H9 (cell line): ENCODE data around the gene LOXL1. TPM values are rescaled to one million over a fixed set of nuclear protein-coding genes. Genes with fewer than 3 reads are reported as not detected.

Source experiments
- DNase-seq: peaks from one replicate; pipeline ENCODE4 v3.0.0-alpha.2; 2017
- H2AFZ ChIP-seq: one replicate; pipeline ENCODE4 v1.6.1; 2013; ENCODE audit warnings: mild to moderate bottlenecking, low read length, control low read depth, moderate library complexity
- H2AK5ac ChIP-seq: 2 replicates; pipeline ENCODE4 v1.6.1; 2013; ENCODE audit warnings: low read length, control low read depth, mixed read lengths; ENCODE audit not compliant: insufficient read length
- H2BK120ac ChIP-seq: one replicate; pipeline ENCODE4 v1.6.1; 2013; ENCODE audit warnings: low read depth, mild to moderate bottlenecking, low read length, control low read depth, inconsistent platforms; ENCODE audit not compliant: poor library complexity, severe bottlenecking
- H2BK12ac ChIP-seq: 2 replicates; pipeline ENCODE4 v1.6.1; 2013; ENCODE audit warnings: low read length, control low read depth, mixed read lengths, low read depth; ENCODE audit not compliant: insufficient read length
- H2BK15ac ChIP-seq: 2 replicates; pipeline ENCODE4 v1.6.1; 2013; ENCODE audit warnings: low read depth, low read length, control low read depth
- H2BK20ac ChIP-seq: one replicate; pipeline ENCODE4 v1.6.1; 2013; ENCODE audit warnings: low read depth, mild to moderate bottlenecking, low read length, control low read depth, inconsistent platforms; ENCODE audit not compliant: poor library complexity, severe bottlenecking
- H2BK5ac ChIP-seq: 2 replicates; pipeline ENCODE4 v1.6.1; 2013; ENCODE audit warnings: low read length, control low read depth, mixed read lengths; ENCODE audit not compliant: insufficient read length
- H3K14ac ChIP-seq: 2 replicates; pipeline ENCODE4 v1.6.1; 2013; ENCODE audit warnings: low read length, control low read depth; ENCODE audit not compliant: insufficient read depth
- H3K18ac ChIP-seq: 2 replicates; pipeline ENCODE4 v1.6.1; 2013; ENCODE audit warnings: low read depth, mild to moderate bottlenecking, mixed read lengths, low read length, control low read depth; ENCODE audit not compliant: insufficient read length
- H3K23ac ChIP-seq: 2 replicates; pipeline ENCODE4 v1.6.1; 2013; ENCODE audit warnings: low read length, control low read depth, mixed read lengths, low read depth; ENCODE audit not compliant: insufficient read length
- H3K23me2 ChIP-seq: 2 replicates; pipeline ENCODE4 v1.6.1; 2013; ENCODE audit warnings: low read depth, mild to moderate bottlenecking, mixed read lengths, low read length, control low read depth; ENCODE audit not compliant: insufficient read length, poor library complexity, severe bottlenecking
- H3K27ac ChIP-seq: 2 replicates; pipeline ENCODE4 v1.5.1; 2013; ENCODE audit warnings: low read length, control low read depth, mixed read lengths, low read depth; ENCODE audit not compliant: insufficient read length
- H3K27me3 ChIP-seq: 2 replicates; pipeline ENCODE4 v1.6.1; 2013; ENCODE audit warnings: low read length, control low read depth, inconsistent platforms; ENCODE audit not compliant: insufficient read depth
- H3K4ac ChIP-seq: 2 replicates; pipeline ENCODE4 v1.6.1; 2013; ENCODE audit warnings: low read depth, mild to moderate bottlenecking, control low read depth, inconsistent platforms, low read length, moderate library complexity
- H3K4me1 ChIP-seq: 2 replicates; pipeline ENCODE4 v1.6.1; 2013; ENCODE audit warnings: low read length, control low read depth, inconsistent platforms; ENCODE audit not compliant: insufficient read depth
- H3K4me2 ChIP-seq: 2 replicates; pipeline ENCODE4 v1.6.1; 2013; ENCODE audit warnings: low read length, control low read depth, mixed read lengths; ENCODE audit not compliant: insufficient read length, insufficient read depth
- H3K56ac ChIP-seq: 2 replicates; pipeline ENCODE4 v1.6.1; 2013; ENCODE audit warnings: low read depth, mild to moderate bottlenecking, mixed read lengths, low read length, control low read depth; ENCODE audit not compliant: insufficient read length
- H3K79me1 ChIP-seq: 2 replicates; pipeline ENCODE4 v1.6.1; 2013; ENCODE audit warnings: low read depth, mild to moderate bottlenecking, moderate library complexity, low read length, control low read depth, inconsistent platforms; ENCODE audit not compliant: insufficient read depth, poor library complexity, severe bottlenecking
- H3K79me2 ChIP-seq: 2 replicates; pipeline ENCODE4 v1.6.1; 2013; ENCODE audit warnings: low read length, control low read depth, inconsistent platforms; ENCODE audit not compliant: insufficient read depth
- H3K9ac ChIP-seq: 2 replicates; pipeline ENCODE4 v1.6.1; 2013; ENCODE audit warnings: low read length, control low read depth, mixed read lengths; ENCODE audit not compliant: insufficient read length; ENCODE audit errors: extremely low read depth
- H3K9me3 ChIP-seq: one replicate; pipeline ENCODE4 v1.6.1; 2013; ENCODE audit warnings: low read depth, low read length, inconsistent platforms; ENCODE audit not compliant: control insufficient read depth
- H3T11ph ChIP-seq: one replicate; pipeline ENCODE4 v1.6.1; 2013; ENCODE audit warnings: mild to moderate bottlenecking, low read length, control low read depth, inconsistent platforms
- H4K20me1 ChIP-seq: one replicate; pipeline ENCODE4 v1.6.1; 2013; ENCODE audit not compliant: control insufficient read depth, insufficient read length, insufficient read depth
- H4K5ac ChIP-seq: 2 replicates; pipeline ENCODE4 v1.6.1; 2013; ENCODE audit warnings: low read depth, mild to moderate bottlenecking, mixed read lengths, low read length, control low read depth; ENCODE audit not compliant: insufficient read length
- H4K8ac ChIP-seq: replicated peaks from 2 replicates; pipeline ENCODE4 v1.6.1; 2013; ENCODE audit warnings: low read length, control low read depth, mixed read lengths, low read depth; ENCODE audit not compliant: insufficient read length
- H4K91ac ChIP-seq: 2 replicates; pipeline ENCODE4 v1.6.1; 2013; ENCODE audit warnings: low read depth, mild to moderate bottlenecking, moderate library complexity, mixed read lengths, low read length, control low read depth; ENCODE audit not compliant: insufficient read length
- H3K27ac Mint-ChIP-seq, 3 experiments: 2 replicates in 2 of 3; 3 replicates in 1 of 3; pipeline ENCODE4 v1.8.0; 2020 to 2021; ENCODE audit warnings: mixed read lengths in 3 of 3, mild to moderate bottlenecking in 1 of 3, moderate library complexity in 1 of 3
- H3K27me3 Mint-ChIP-seq: 2 replicates; pipeline ENCODE4 v1.8.0; 2021; ENCODE audit warnings: low read depth, mild to moderate bottlenecking, moderate library complexity, mixed read lengths
- H3K36me3 Mint-ChIP-seq, 3 experiments: 2 replicates in 2 of 3; 3 replicates in 1 of 3; pipeline ENCODE4 v1.8.0; 2020 to 2021; ENCODE audit warnings: low read depth in 3 of 3, mixed read lengths in 3 of 3; ENCODE audit not compliant: insufficient read depth in 1 of 3
- H3K4me1 Mint-ChIP-seq, 2 experiments: 2 replicates each; pipeline ENCODE4 v1.8.0; 2020; ENCODE audit warnings: mixed read lengths in 2 of 2
- H3K4me3 Mint-ChIP-seq, 2 experiments: 2 replicates in 1 of 2; 3 replicates in 1 of 2; pipeline ENCODE4 v1.8.0; 2020 to 2021; ENCODE audit warnings: mild to moderate bottlenecking in 2 of 2, mixed read lengths in 2 of 2, moderate library complexity in 1 of 2
- H3K9me3 Mint-ChIP-seq, 2 experiments: 2 replicates in 1 of 2; 3 replicates in 1 of 2; pipeline ENCODE4 v1.8.0; 2020; ENCODE audit warnings: mild to moderate bottlenecking in 2 of 2, mixed read lengths in 2 of 2, moderate library complexity in 1 of 2
- CTCF ChIP-seq: fragments of 200-600 bp; sonication (generic); conservative IDR thresholded peaks from 3 replicates; pipeline ENCODE4 v1.8.0; 2021; ENCODE audit warnings: antibody characterized with exemption, mild to moderate bottlenecking
- WGBS: extraction: QIAGEN DNeasy Blood & Tissue Kit; methylation state at CpG from one replicate; pipeline ENCODE4 v1.1.7; 2013; ENCODE audit warnings: missing lambda C conversion rate, low lambda C conversion rate, mixed read lengths; ENCODE audit not compliant: insufficient read length; ENCODE audit errors: extremely low coverage; 5-methylcytosine and 5-hydroxymethylcytosine counted together
- total RNA-seq: library from RNA; stranded (reverse); gene quantifications from 2 replicates; pipeline ENCODE4 v1.2.1, GENCODE V29; 2021

LOXL1 gene
- total RNA-seq, 1 experiment from 2014 or later, result 9.1 TPM

GRCh38 chr15:73932381-73933191, 6.3 kb downstream of the LOXL1 start:
- H3K9me3 ChIP-seq, result no peaks in the 10 kb centered on the region
- no peak overlapping the region for H3K56ac ChIP-seq
- no peak overlapping the region for H2AK5ac ChIP-seq
- H3K4me2 ChIP-seq, result no peak overlapping the region
- no peak overlapping the region for H3K27ac ChIP-seq
- peaks cover 3% of the 10 kb centered on the region for H3K27me3 Mint-ChIP-seq
- no peak overlapping the region for H2AFZ ChIP-seq
- H2BK120ac ChIP-seq, result no peak overlapping the region
- H3K4ac ChIP-seq, result no peak overlapping the region
- H3K18ac ChIP-seq, result no peak overlapping the region
- no peak overlapping the region for H4K5ac ChIP-seq
- no peak overlapping the region for H2BK15ac ChIP-seq
- H3K79me1 ChIP-seq, result no peaks in the 10 kb centered on the region
- H3K27me3 ChIP-seq, result no peaks in the 10 kb centered on the region
- no peak overlapping the region for H3K27ac Mint-ChIP-seq
- H3K14ac ChIP-seq, result no peak overlapping the region
- H3K23me2 ChIP-seq, result peaks cover 4% of the 10 kb centered on the region
- DNase-seq, result no peak
- no peak overlapping the region for H4K91ac ChIP-seq
- H4K8ac ChIP-seq, result no peak overlapping the region
- no peak overlapping the region for H3K4me3 Mint-ChIP-seq
- no peak overlapping the region for H3K9ac ChIP-seq
- H3K9me3 Mint-ChIP-seq, result no peaks in the 10 kb centered on the region
- H3K4me1 ChIP-seq, result 0 out of 2 replicates have a peak, but pooled peaks cover 2% of the 10 kb centered on the region
- no peaks in the 10 kb centered on the region for H3K36me3 Mint-ChIP-seq
- WGBS, result no CpG with 5 or more reads among the region's 6 CpGs
- no peaks in the 10 kb centered on the region for H4K20me1 ChIP-seq
- H3K79me2 ChIP-seq, result no peaks in the 10 kb centered on the region
- H2BK5ac ChIP-seq, result no peak overlapping the region
- no peak overlapping the region for H3T11ph ChIP-seq
- H3K4me1 Mint-ChIP-seq, result peaks cover 26 to 32% of the 10 kb centered on the region in 2 experiments
- no peak overlapping the region for H2BK20ac ChIP-seq
- H3K23ac ChIP-seq, result no peak overlapping the region
- no peak overlapping the region for H2BK12ac ChIP-seq
- TF ChIP-seq CTCF, result no peak
